ENCODE measurements around the gene ERC2.
"Not testable (repeated sequence)": the region's sequence is repeated elsewhere in the genome, so short reads cannot be mapped to it uniquely, and the experiment has no call there.

ERC2 gene

DNA sequence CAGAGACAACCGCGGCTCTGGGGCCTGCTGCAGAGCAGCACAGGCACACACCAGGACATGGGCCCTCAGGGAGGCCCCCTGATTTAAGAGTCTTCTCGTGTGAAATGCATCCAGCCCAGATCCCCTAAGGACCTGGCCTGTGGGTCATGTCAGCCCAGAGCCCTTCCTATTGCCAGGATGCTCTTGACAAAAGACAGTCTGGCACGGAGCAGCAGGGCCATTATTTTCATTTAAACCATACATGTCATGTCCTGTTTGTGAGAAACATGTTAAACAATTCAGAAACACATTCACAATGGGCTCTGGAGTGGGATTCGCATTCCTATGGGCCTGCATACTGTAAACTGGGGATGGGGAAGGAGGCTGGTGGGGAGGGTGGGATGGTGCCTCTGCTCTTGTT, 613.8 kb downstream of the ERC2 start:
- no peaks in the 10 kb centered on the region for H3K27me3 ChIP-seq (ENCODE audit: insufficient read depth, low read depth, severe bottlenecking)
- no peaks in the 10 kb centered on the region for H3K9me3 ChIP-seq (ENCODE audit: severe bottlenecking)
- TF ChIP-seq, protein P1, sequence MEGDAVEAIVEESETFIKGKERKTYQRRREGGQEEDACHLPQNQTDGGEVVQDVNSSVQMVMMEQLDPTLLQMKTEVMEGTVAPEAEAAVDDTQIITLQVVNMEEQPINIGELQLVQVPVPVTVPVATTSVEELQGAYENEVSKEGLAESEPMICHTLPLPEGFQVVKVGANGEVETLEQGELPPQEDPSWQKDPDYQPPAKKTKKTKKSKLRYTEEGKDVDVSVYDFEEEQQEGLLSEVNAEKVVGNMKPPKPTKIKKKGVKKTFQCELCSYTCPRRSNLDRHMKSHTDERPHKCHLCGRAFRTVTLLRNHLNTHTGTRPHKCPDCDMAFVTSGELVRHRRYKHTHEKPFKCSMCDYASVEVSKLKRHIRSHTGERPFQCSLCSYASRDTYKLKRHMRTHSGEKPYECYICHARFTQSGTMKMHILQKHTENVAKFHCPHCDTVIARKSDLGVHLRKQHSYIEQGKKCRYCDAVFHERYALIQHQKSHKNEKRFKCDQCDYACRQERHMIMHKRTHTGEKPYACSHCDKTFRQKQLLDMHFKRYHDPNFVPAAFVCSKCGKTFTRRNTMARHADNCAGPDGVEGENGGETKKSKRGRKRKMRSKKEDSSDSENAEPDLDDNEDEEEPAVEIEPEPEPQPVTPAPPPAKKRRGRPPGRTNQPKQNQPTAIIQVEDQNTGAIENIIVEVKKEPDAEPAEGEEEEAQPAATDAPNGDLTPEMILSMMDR (IDR thresholded peaks at IDR 0.05; ENCODE audit: low read depth, low read length): no peak
- no peak for DNase-seq
- no peaks in the 10 kb centered on the region for H3K36me3 ChIP-seq
- no peak overlapping the region for H3K27ac ChIP-seq
- no peak overlapping the region for H3K4me3 ChIP-seq (ENCODE audit: low read depth, low read length)

GRCh38 chr3:55852326-55852725, 615.9 kb downstream of the ERC2 start:
- Histone ChIP-seq H3K27me3 (ENCODE audit: insufficient read depth, low read depth, severe bottlenecking) (no peaks in the 10 kb centered on the region), H3K9me3 (ENCODE audit: severe bottlenecking) (no peaks in the 10 kb centered on the region), H3K4me3 (ENCODE audit: low read depth, low read length) (no peak overlapping the region), H3K36me3 (no peaks in the 10 kb centered on the region), H3K27ac (no peak overlapping the region)
- TF ChIP-seq, protein P1 (IDR thresholded peaks at IDR 0.05; ENCODE audit: low read depth, low read length): no peak
- no peak for DNase-seq

- Histone ChIP-seq H3K27me3 (ENCODE audit: insufficient read depth, low read depth, severe bottlenecking) (no peaks in the 10 kb centered on the region), H3K27ac (no peak overlapping the region), H3K4me3 (ENCODE audit: low read depth, low read length) (no peak overlapping the region), H3K9me3 (ENCODE audit: severe bottlenecking) (no peaks in the 10 kb centered on the region), H3K36me3 (no peaks in the 10 kb centered on the region)
- TF ChIP-seq, protein P1 (IDR thresholded peaks at IDR 0.05; ENCODE audit: low read depth, low read length): no peak
- no peak for DNase-seq
These were observed 626.1 kb downstream of the ERC2 start for GRCh38 chr3:55842204-55842603.

DNA sequence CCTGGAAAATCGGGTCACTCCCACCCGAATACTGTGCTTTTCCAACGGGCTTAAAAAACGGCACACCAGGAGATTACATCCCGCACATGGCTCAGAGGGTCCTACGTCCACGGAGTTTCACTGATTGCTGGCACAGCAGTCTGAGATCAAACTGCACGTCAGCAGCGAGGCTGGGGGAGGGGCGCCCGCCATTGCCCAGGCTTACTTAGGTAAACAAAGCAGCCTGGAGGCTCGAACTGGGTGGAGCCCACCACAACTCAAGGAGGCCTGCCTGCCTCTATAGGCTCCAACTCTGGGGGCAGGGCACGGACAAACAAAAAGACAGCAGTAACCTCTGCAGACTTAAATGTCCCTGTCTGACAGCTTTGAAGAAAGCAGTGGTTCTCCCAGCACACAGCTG, 636.4 kb downstream of the ERC2 start:
- H3K9me3 ChIP-seq (ENCODE audit: severe bottlenecking); H3K27me3 ChIP-seq (ENCODE audit: insufficient read depth, low read depth, severe bottlenecking); DNase-seq; H3K36me3 ChIP-seq; H3K4me3 ChIP-seq (ENCODE audit: low read depth, low read length); H3K27ac ChIP-seq: not testable (repeated sequence)

- Histone ChIP-seq H3K27me3 (ENCODE audit: insufficient read depth, low read depth, severe bottlenecking) (no peaks in the 10 kb centered on the region), H3K4me3 (ENCODE audit: low read depth, low read length) (no peak overlapping the region), H3K27ac (no peak overlapping the region), H3K9me3 (ENCODE audit: severe bottlenecking) (no peaks in the 10 kb centered on the region), H3K36me3 (no peaks in the 10 kb centered on the region)
- no peak for DNase-seq
- TF ChIP-seq, protein P1 (IDR thresholded peaks at IDR 0.05; ENCODE audit: low read depth, low read length): no peak
These were observed 639.6 kb downstream of the ERC2 start for GRCh38 chr3:55828712-55829111.

- Histone ChIP-seq H3K4me3 (ENCODE audit: low read depth, low read length) (no peak overlapping the region), H3K9me3 (ENCODE audit: severe bottlenecking) (no peaks in the 10 kb centered on the region), H3K27me3 (ENCODE audit: insufficient read depth, low read depth, severe bottlenecking) (no peaks in the 10 kb centered on the region), H3K27ac (no peak overlapping the region), H3K36me3 (no peaks in the 10 kb centered on the region)
- no peak for DNase-seq
- TF ChIP-seq, protein P1 (IDR thresholded peaks at IDR 0.05; ENCODE audit: low read depth, low read length): no peak
These were observed 640.5 kb downstream of the ERC2 start for GRCh38 chr3:55827786-55828185.

All from WERI-Rb-1 (cell line).